22Rv1 (cell line): Measurements from ENCODE around the gene MFSD2A.
"Not testable (repeated sequence)": the region's sequence is repeated elsewhere in the genome, so short reads cannot be mapped to it uniquely, and the experiment has no call there.

Experiments
- H3K27ac ChIP-seq: fragments of 450-650 bp; 2 replicates; pipeline ENCODE4 v1.5.1; 2017
- CTCF ChIP-seq: fragments of 450-650 bp; IDR thresholded peaks from 2 replicates; pipeline ENCODE4 v1.5.1; 2017; ENCODE audit warnings: mild to moderate bottlenecking
- ZFX ChIP-seq: fragments of 450-650 bp; IDR thresholded peaks from 2 replicates; pipeline ENCODE4 v1.6.1; 2017; ENCODE audit warnings: antibody characterized with exemption, borderline replicate concordance

MFSD2A gene

GRCh38 chr1:39995973-39996393 is 41.0 kb downstream of the MFSD2A start:
- TF ChIP-seq CTCF (no peak), ZFX (no peak)
- H3K27ac ChIP-seq = no peak overlapping the region

DNA sequence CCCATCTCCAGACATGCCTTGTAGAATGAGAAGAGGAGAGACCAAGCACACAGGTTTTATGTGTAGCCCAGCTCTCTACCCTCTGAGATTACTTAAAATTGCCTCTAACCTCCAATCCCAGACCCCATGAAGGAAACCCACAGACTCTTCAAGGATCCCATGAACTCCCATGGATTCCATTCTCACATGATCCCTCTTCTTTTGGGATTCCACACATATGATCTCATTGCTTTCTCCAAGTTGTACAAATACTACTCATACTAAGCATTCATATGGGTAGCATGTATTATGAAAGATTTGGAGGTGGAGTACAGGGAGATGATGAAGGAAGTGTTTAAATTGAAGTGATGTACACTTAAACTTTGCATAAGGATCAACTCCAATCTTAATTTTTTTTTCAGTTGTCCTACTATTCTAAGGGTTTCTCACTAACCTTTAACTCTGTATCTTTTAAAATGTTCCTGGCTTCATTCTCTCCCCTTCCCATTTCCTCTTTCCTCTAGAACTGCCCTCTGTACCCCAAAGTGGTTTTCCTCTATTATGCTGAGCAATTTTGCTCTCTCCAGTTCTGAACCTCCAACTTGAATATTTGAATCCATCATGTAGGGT is 41.6 kb downstream of the MFSD2A start:
- no peak for TF ChIP-seq CTCF
- no peak for TF ChIP-seq ZFX
- H3K27ac ChIP-seq = no peak overlapping the region

GRCh38 chr1:40001456-40001855 is 46.5 kb downstream of the MFSD2A start:
- no peak for TF ChIP-seq CTCF
- no peak for TF ChIP-seq ZFX
- H3K27ac ChIP-seq = no peak overlapping the region

DNA sequence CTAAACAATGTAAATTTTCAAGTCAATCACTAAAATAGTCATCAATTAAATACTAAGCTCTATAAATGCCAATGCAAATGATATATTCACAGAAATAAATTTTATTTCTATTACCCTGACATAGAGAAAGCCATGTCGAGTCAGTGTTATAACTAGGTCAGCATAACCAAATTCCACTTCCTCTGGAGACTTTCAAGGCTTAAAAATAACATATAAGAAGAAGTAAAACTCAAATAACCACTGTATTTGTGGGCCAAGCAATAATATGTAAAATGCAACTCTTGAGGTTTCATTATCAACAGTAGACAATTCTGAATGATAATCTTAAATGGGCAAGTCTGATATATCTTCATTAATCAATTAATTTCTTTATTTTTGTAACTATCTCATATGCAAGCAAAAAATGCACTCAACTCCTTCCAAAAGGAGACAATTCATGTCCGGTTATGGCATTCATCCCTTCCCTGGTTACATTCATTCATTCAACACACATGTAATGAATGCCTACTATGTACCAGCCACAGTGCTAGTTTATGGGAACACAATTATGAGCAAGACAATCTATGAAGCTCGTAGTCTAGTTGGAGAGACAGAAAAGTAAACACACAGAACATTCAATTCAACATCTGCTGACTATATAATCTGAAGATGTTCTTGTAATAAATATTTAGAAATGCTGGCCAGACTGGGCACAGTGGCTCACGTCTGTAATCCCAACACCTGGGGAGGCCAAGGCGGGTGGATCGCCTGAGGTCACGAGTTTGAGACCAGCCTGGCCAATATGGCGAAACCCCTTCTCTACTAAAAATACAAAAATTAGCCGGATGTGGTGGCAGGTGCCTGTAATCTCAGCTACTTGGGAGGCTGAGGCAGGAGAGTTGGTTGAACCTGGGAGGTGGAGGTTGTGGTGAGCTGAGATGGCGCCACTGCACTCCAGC is 48.5 kb downstream of the MFSD2A start:
- H3K27ac ChIP-seq = no peak overlapping the region
- no peak for TF ChIP-seq ZFX
- no peak for TF ChIP-seq CTCF

GRCh38 chr1:40004857-40005256 is 49.9 kb downstream of the MFSD2A start:
- TF ChIP-seq ZFX (no peak), CTCF (no peak)
- H3K27ac ChIP-seq = no peak overlapping the region

- H3K27ac ChIP-seq = not testable (repeated sequence)
These were observed 52.6 kb downstream of the MFSD2A start for GRCh38 chr1:40007481-40008034.

DNA sequence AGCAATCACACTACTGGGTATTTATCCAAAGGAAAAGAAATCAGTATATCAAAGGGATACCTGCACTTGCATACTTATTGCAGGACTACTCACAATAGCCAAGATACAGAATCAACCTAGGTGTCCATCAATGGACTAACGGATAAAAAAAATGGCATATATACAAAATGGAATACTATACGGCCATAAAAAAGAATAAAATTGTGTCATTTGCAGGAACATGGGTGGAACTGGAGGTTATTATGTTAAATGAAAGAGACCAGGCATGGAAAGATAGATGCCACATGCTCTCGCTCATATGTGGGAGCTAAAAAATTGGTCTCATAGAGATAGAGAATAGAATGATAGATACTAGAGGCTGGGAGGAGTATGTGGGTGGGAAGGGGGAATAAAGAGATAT is 56.3 kb downstream of the MFSD2A start:
- no peak overlapping the region for H3K27ac ChIP-seq
- TF ChIP-seq ZFX (no peak), CTCF (no peak)
